NCI-H2196 (cell line): Measurements from ENCODE around the gene TMEM51.
A peak's percentile ranks its signal among the peaks of the same experiment; 100 is the strongest.

Experiments
- DNase-seq: peaks from one replicate; lab custom pipeline; 2025; ENCODE audit not compliant: unreplicated experiment; lab: John Stamatoyannopoulos, UW

The TMEM51 gene

GRCh38 chr1:15153184-15153841 is at the start of gene TMEM51:
TMEM51 (plus strand) TSS chr1:15153747; CDS start chr1:15215088, 61,341 bp downstream.
- DNase-seq: peak; percentile 48

- DNase-seq: no peak
These were observed 49.6 kb upstream of the TMEM51 start for GRCh38 chr1:15103906-15104305.

- no peak for DNase-seq
These were observed 48.8 kb upstream of the TMEM51 start for GRCh38 chr1:15104768-15105167.

GRCh38 chr1:15106608-15107007 is 46.9 kb upstream of the TMEM51 start:
- DNase-seq: no peak

- no peak for DNase-seq
These were observed 46.4 kb upstream of the TMEM51 start for GRCh38 chr1:15107058-15107687.

GRCh38 chr1:15107911-15108310 is 45.6 kb upstream of the TMEM51 start:
- DNase-seq: no peak

- DNase-seq: no peak
These were observed 43.2 kb upstream of the TMEM51 start for GRCh38 chr1:15110128-15110866.

GRCh38 chr1:15110867-15111230 is 42.7 kb upstream of the TMEM51 start:
- no peak for DNase-seq

- DNase-seq: no peak
These were observed 40.4 kb upstream of the TMEM51 start for GRCh38 chr1:15113146-15113545.

GRCh38 chr1:15114884-15115283 is 38.7 kb upstream of the TMEM51 start:
- DNase-seq: no peak

GRCh38 chr1:15115542-15116330 is 37.8 kb upstream of the TMEM51 start:
- no peak for DNase-seq

- DNase-seq: no peak
These were observed 36.6 kb upstream of the TMEM51 start for GRCh38 chr1:15116966-15117365.

GRCh38 chr1:15117671-15118325 is 35.7 kb upstream of the TMEM51 start:
- DNase-seq: no peak

- no peak for DNase-seq
These were observed 35.0 kb upstream of the TMEM51 start for GRCh38 chr1:15118579-15118978.

- DNase-seq: no peak
These were observed 33.1 kb upstream of the TMEM51 start for GRCh38 chr1:15120251-15120945.

- no peak for DNase-seq
These were observed 31.2 kb upstream of the TMEM51 start for GRCh38 chr1:15122331-15122730.

- DNase-seq: no peak
These were observed 30.3 kb upstream of the TMEM51 start for GRCh38 chr1:15123270-15123669.

GRCh38 chr1:15123925-15124324 is 29.6 kb upstream of the TMEM51 start:
- DNase-seq: no peak

GRCh38 chr1:15124362-15125100 is 29.0 kb upstream of the TMEM51 start:
- DNase-seq: no peak
